Neural progenitor cell (in vitro differentiated cells): ENCODE data around the gene C10orf71. TPM values are rescaled to one million over a fixed set of nuclear protein-coding genes. Genes with fewer than 3 reads are reported as not detected.
A peak's percentile ranks its signal among the peaks of the same experiment; 100 is the strongest.

Source experiments
- DNase-seq: peaks from one replicate; pipeline ENCODE4 v3.0.0-alpha.2; 2016; ENCODE audit warnings: low spot score
- H2AFZ ChIP-seq: fragments of 200-600 bp; sonication (generic); replicated peaks from 2 replicates; pipeline ENCODE4 v1.6.1; 2016; ENCODE audit warnings: antibody characterized with exemption
- H3F3A ChIP-seq: fragments of 200-600 bp; sonication (generic); 2 replicates; pipeline ENCODE4 v1.6.1; 2016; ENCODE audit warnings: antibody characterized with exemption, low read depth
- H3K27ac ChIP-seq: fragments of 200-600 bp; sonication (generic); 2 replicates; pipeline ENCODE4 v1.5.1; 2016; ENCODE audit warnings: mild to moderate bottlenecking
- H3K27me3 ChIP-seq: fragments of 200-600 bp; sonication (generic); 2 replicates; pipeline ENCODE4 v1.6.1; 2016; ENCODE audit warnings: mild to moderate bottlenecking, moderate library complexity
- H3K36me3 ChIP-seq: fragments of 200-600 bp; sonication (generic); 2 replicates; pipeline ENCODE4 v1.5.1; 2016
- H3K4me1 ChIP-seq: fragments of 200-600 bp; sonication (generic); 2 replicates; pipeline ENCODE4 v1.6.1; 2016; ENCODE audit warnings: mixed run types
- H3K4me2 ChIP-seq: fragments of 200-600 bp; sonication (generic); 2 replicates; pipeline ENCODE4 v1.6.1; 2016
- H3K4me3 ChIP-seq: fragments of 200-600 bp; sonication (generic); 2 replicates; pipeline ENCODE4 v1.5.1; 2016
- H3K79me2 ChIP-seq: fragments of 200-600 bp; sonication (generic); 2 replicates; pipeline ENCODE4 v1.6.1; 2016; ENCODE audit warnings: low read depth
- H3K9ac ChIP-seq: fragments of 200-600 bp; sonication (generic); 2 replicates; pipeline ENCODE4 v1.6.1; 2016
- H3K9me3 ChIP-seq: fragments of 200-600 bp; sonication (generic); 2 replicates; pipeline ENCODE4 v1.5.1; 2016; ENCODE audit warnings: low read depth
- H4K20me1 ChIP-seq: fragments of 200-600 bp; sonication (generic); 2 replicates; pipeline ENCODE4 v1.6.1; 2016; ENCODE audit warnings: low read depth
- H3K27ac Mint-ChIP-seq: 3 replicates; pipeline ENCODE4 v1.8.0; 2021; ENCODE audit warnings: mixed read lengths
- H3K27me3 Mint-ChIP-seq: 2 replicates; pipeline ENCODE4 v1.8.0; 2022; ENCODE audit warnings: low read depth, mild to moderate bottlenecking, inconsistent platforms, moderate library complexity, mixed read lengths; ENCODE audit not compliant: insufficient read depth
- H3K36me3 Mint-ChIP-seq: 3 replicates; pipeline ENCODE4 v1.8.0; 2021; ENCODE audit warnings: mixed read lengths
- H3K4me1 Mint-ChIP-seq: 3 replicates; pipeline ENCODE4 v1.8.0; 2021; ENCODE audit warnings: mixed read lengths
- H3K4me3 Mint-ChIP-seq: 3 replicates; pipeline ENCODE4 v1.8.0; 2021; ENCODE audit warnings: mild to moderate bottlenecking, moderate library complexity, mixed read lengths
- H3K9me3 Mint-ChIP-seq: 3 replicates; pipeline ENCODE4 v1.8.0; 2020; ENCODE audit warnings: mixed read lengths
- EZH2 ChIP-seq: fragments of 200-600 bp; sonication (generic); IDR thresholded peaks from 2 replicates; pipeline ENCODE4 v1.6.1; 2017; ENCODE audit warnings: antibody characterized with exemption, mild to moderate bottlenecking, moderate library complexity
- EZH2phosphoT487 ChIP-seq: fragments of 200-600 bp; sonication (generic); IDR thresholded peaks from 2 replicates; pipeline ENCODE4 v1.6.1; 2017; ENCODE audit warnings: antibody characterized with exemption
- total RNA-seq: library from RNA; depleted of rRNA; stranded (reverse); fragments of >200 nt; gene quantifications from 2 replicates; pipeline ENCODE4 v1.2.3, GENCODE V29; 2015; ENCODE audit warnings: low replicate concordance
- TF ChIP-seq, protein P1 (sequence below): fragments of 200-600 bp; sonication (generic); IDR thresholded peaks from 2 replicates; pipeline ENCODE4 v1.5.1; 2017; ENCODE audit warnings: antibody characterized with exemption, mild to moderate bottlenecking

The C10orf71 gene
- total RNA-seq, 1 donor from 2014 or later = not detected

DNA sequence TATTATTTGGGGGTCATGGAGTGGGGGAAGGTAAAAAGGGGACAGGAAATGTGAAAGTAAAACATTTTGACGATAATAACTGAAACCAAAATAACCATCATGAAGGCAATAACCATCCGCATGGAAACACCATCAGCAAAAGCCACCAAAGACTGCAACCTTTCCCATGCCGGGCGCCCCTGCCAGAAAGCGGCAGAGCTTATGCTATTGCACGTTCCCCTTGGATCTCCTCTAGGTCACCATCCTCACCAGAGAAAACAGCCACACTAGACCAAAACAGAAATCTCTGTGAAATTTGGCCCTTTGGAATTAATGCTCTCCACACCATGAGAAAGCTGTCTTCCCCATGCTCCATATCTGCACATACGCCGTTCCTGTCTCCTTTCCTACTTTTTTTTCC is 65.8 kb downstream of the C10orf71 start:
- H3K9me3 ChIP-seq = no peaks in the 10 kb centered on the region
- H3F3A ChIP-seq = no peaks in the 10 kb centered on the region
- H3K36me3 ChIP-seq = no peaks in the 10 kb centered on the region
- no peaks in the 10 kb centered on the region for H3K27me3 ChIP-seq
- H3K9ac ChIP-seq = no peak overlapping the region
- Mint-ChIP-seq H3K27ac (no peak overlapping the region), H3K9me3 (no peaks in the 10 kb centered on the region), H3K4me1 (peaks cover 4% of the 10 kb centered on the region), H3K27me3 (peaks cover 5% of the 10 kb centered on the region), H3K36me3 (no peaks in the 10 kb centered on the region), H3K4me3 (no peak overlapping the region)
- no peak overlapping the region for H3K27ac ChIP-seq
- H2AFZ ChIP-seq = no peak overlapping the region
- H3K4me2 ChIP-seq = no peak overlapping the region
- H3K4me3 ChIP-seq = no peak overlapping the region
- no peaks in the 10 kb centered on the region for H3K79me2 ChIP-seq
- no peak for DNase-seq
- TF ChIP-seq, protein P1, sequence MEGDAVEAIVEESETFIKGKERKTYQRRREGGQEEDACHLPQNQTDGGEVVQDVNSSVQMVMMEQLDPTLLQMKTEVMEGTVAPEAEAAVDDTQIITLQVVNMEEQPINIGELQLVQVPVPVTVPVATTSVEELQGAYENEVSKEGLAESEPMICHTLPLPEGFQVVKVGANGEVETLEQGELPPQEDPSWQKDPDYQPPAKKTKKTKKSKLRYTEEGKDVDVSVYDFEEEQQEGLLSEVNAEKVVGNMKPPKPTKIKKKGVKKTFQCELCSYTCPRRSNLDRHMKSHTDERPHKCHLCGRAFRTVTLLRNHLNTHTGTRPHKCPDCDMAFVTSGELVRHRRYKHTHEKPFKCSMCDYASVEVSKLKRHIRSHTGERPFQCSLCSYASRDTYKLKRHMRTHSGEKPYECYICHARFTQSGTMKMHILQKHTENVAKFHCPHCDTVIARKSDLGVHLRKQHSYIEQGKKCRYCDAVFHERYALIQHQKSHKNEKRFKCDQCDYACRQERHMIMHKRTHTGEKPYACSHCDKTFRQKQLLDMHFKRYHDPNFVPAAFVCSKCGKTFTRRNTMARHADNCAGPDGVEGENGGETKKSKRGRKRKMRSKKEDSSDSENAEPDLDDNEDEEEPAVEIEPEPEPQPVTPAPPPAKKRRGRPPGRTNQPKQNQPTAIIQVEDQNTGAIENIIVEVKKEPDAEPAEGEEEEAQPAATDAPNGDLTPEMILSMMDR = no peak
- no peak for TF ChIP-seq EZH2phosphoT487
- no peak for TF ChIP-seq EZH2
- no peaks in the 10 kb centered on the region for H4K20me1 ChIP-seq
- no peaks in the 10 kb centered on the region for H3K4me1 ChIP-seq

GRCh38 chr10:49365275-49365674 is 66.3 kb downstream of the C10orf71 start:
- DNase-seq = no peak
- H3K27me3 Mint-ChIP-seq = peaks cover 5% of the 10 kb centered on the region
- no peaks in the 10 kb centered on the region for H3F3A ChIP-seq
- no peak overlapping the region for H3K9ac ChIP-seq
- H3K27me3 ChIP-seq = no peaks in the 10 kb centered on the region
- H3K27ac Mint-ChIP-seq = no peak overlapping the region
- no peak overlapping the region for H3K4me3 ChIP-seq
- TF ChIP-seq EZH2phosphoT487 = no peak
- TF ChIP-seq EZH2 = no peak
- TF ChIP-seq, protein P1 = no peak
- H3K4me1 ChIP-seq = no peaks in the 10 kb centered on the region
- no peak overlapping the region for H2AFZ ChIP-seq
- H3K9me3 Mint-ChIP-seq = no peaks in the 10 kb centered on the region
- H3K4me3 Mint-ChIP-seq = no peak overlapping the region
- no peak overlapping the region for H3K27ac ChIP-seq
- no peaks in the 10 kb centered on the region for H3K36me3 ChIP-seq
- H4K20me1 ChIP-seq = no peaks in the 10 kb centered on the region
- no peaks in the 10 kb centered on the region for H3K9me3 ChIP-seq
- no peak overlapping the region for H3K4me2 ChIP-seq
- no peaks in the 10 kb centered on the region for H3K36me3 Mint-ChIP-seq
- H3K4me1 Mint-ChIP-seq = no peaks in the 10 kb centered on the region
- H3K79me2 ChIP-seq = no peaks in the 10 kb centered on the region

GRCh38 chr10:49365675-49366415 is 66.9 kb downstream of the C10orf71 start:
- no peaks in the 10 kb centered on the region for H3K4me1 ChIP-seq
- no peak overlapping the region for H3K9ac ChIP-seq
- H3K4me2 ChIP-seq = no peak overlapping the region
- DNase-seq = peak; percentile 32
- no peak overlapping the region for H3K4me3 ChIP-seq
- TF ChIP-seq, protein P1 = peak; percentile 24
- no peak for TF ChIP-seq EZH2
- TF ChIP-seq EZH2phosphoT487 = no peak
- H3F3A ChIP-seq = no peaks in the 10 kb centered on the region
- no peaks in the 10 kb centered on the region for H3K27me3 ChIP-seq
- Mint-ChIP-seq H3K36me3 (no peaks in the 10 kb centered on the region), H3K27ac (no peak overlapping the region), H3K27me3 (peaks cover 5% of the 10 kb centered on the region), H3K9me3 (no peaks in the 10 kb centered on the region), H3K4me3 (no peak overlapping the region), H3K4me1 (no peaks in the 10 kb centered on the region)
- no peaks in the 10 kb centered on the region for H3K79me2 ChIP-seq
- no peaks in the 10 kb centered on the region for H3K36me3 ChIP-seq
- no peak overlapping the region for H3K27ac ChIP-seq
- H2AFZ ChIP-seq = no peak overlapping the region
- no peaks in the 10 kb centered on the region for H3K9me3 ChIP-seq
- H4K20me1 ChIP-seq = no peaks in the 10 kb centered on the region
